Hepatocyte (in vitro differentiated cells): Measurements from ENCODE around the gene C4orf50.

Source experiments
- CTCF ChIP-seq: fragments of 200-600 bp; sonication (generic); IDR thresholded peaks from 2 replicates; pipeline ENCODE4 v1.5.1; 2016; ENCODE audit warnings: antibody characterized with exemption, mild to moderate bottlenecking; ENCODE audit not compliant: poor library complexity
- EZH2 ChIP-seq: fragments of 200-600 bp; sonication (generic); IDR thresholded peaks from 2 replicates; pipeline ENCODE4 v1.6.1; 2016; ENCODE audit warnings: antibody characterized with exemption, mild to moderate bottlenecking, borderline replicate concordance
- EZH2phosphoT487 ChIP-seq: fragments of 200-600 bp; sonication (generic); IDR thresholded peaks from one replicate; pipeline ENCODE4 v1.6.1; 2018; ENCODE audit warnings: antibody characterized with exemption, mild to moderate bottlenecking, low read depth, moderate library complexity; ENCODE audit not compliant: unreplicated experiment, severe bottlenecking

- no peak for TF ChIP-seq CTCF
- no peak for TF ChIP-seq EZH2phosphoT487
- no peak for TF ChIP-seq EZH2
These were observed 2.4 kb upstream of the C4orf50 start for GRCh38 chr4:6020613-6021012.
